Tibial artery (tissue), 4 donors: ENCODE measurements around the gene SLC12A3.

ENCODE experiments used
- DNase-seq, 2 donors: peaks; one replicate each; pipeline ENCODE4 v3.0.0-alpha.2; 2019
- H3K27ac ChIP-seq, 2 donors: fragments of 200-600 bp; sonication (generic) in 1 of 2; 1 replicate in 1 of 2; 2 replicates in 1 of 2; pipeline ENCODE4 v1.5.1; 2018 to 2019; ENCODE audit warnings: mild to moderate bottlenecking in 1 of 2
- H3K27me3 ChIP-seq, 2 donors: fragments of 200-600 bp; sonication (generic) in 1 of 2; one replicate each; pipeline versions ENCODE4 v1.5.1 to v1.6.0; 2016 to 2019
- H3K36me3 ChIP-seq, 3 donors: fragments of 200-600 bp; sonication (generic) in 2 of 3; one replicate each; pipeline ENCODE4 v1.5.1; 2016 to 2019; ENCODE audit warnings: mild to moderate bottlenecking in 2 of 3
- H3K4me1 ChIP-seq, 4 donors: fragments of 200-600 bp; sonication (generic) in 2 of 4; 1 replicate in 3 of 4; 2 replicates in 1 of 4; pipeline ENCODE4 v1.5.1; 2016 to 2019
- H3K4me3 ChIP-seq, 2 donors: fragments of 200-600 bp; sonication (generic) in 1 of 2; 1 replicate in 1 of 2; 2 replicates in 1 of 2; pipeline ENCODE4 v1.5.1; 2018 to 2019; ENCODE audit warnings: mild to moderate bottlenecking in 2 of 2
- H3K9me3 ChIP-seq, 3 donors: fragments of 200-600 bp; sonication (generic) in 1 of 3; one replicate each; pipeline ENCODE4 v1.5.1; 2016 to 2019
- CTCF ChIP-seq, 2 experiments: fragments of 200-600 bp in 1 of 2; fragments of 450-650 bp in 1 of 2; IDR thresholded peaks; one replicate each; pipeline ENCODE4 v1.5.1; 2017 to 2019; ENCODE audit warnings: antibody characterized with exemption in 2 of 2, mild to moderate bottlenecking in 1 of 2, moderate library complexity in 1 of 2
- intact Hi-C: fragments of 100-400 bp; cut with DNase I; formaldehyde crosslinking; loops from one replicate; pipeline ENCODE4 v1.15.0; 2023; ENCODE audit warnings: low total_unique reads

Gene SLC12A3

GRCh38 chr16:56878282-56878854 lies 13.4 kb downstream of the SLC12A3 start:
- TF ChIP-seq CTCF (IDR thresholded peaks at IDR 0.05) = no peak
- intact Hi-C loops = no loop called here
- H3K27me3 ChIP-seq = no peaks in the 10 kb centered on the region
- H3K9me3 ChIP-seq = no peaks in the 10 kb centered on the region
- H3K36me3 ChIP-seq = no peaks in the 10 kb centered on the region
- no peak overlapping the region for H3K4me3 ChIP-seq
- DNase-seq = no peak
- no peaks in the 10 kb centered on the region for H3K4me1 ChIP-seq
- no peak overlapping the region for H3K27ac ChIP-seq

- no peaks in the 10 kb centered on the region for H3K4me1 ChIP-seq
- no peak for TF ChIP-seq CTCF (IDR thresholded peaks at IDR 0.05)
- no peak for DNase-seq
- H3K4me3 ChIP-seq = no peak overlapping the region
- no peaks in the 10 kb centered on the region for H3K27me3 ChIP-seq
- no peak overlapping the region for H3K27ac ChIP-seq
- H3K36me3 ChIP-seq = no peaks in the 10 kb centered on the region
- H3K9me3 ChIP-seq = no peaks in the 10 kb centered on the region
- intact Hi-C loops = no loop called here
Observed at GRCh38 chr16:56879276-56879675, 14.3 kb downstream of the SLC12A3 start.

- Histone ChIP-seq H3K4me3 (no peak overlapping the region), H3K27me3 (no peaks in the 10 kb centered on the region), H3K27ac (no peak overlapping the region), H3K9me3 (no peaks in the 10 kb centered on the region), H3K36me3 (no peaks in the 10 kb centered on the region), H3K4me1 (no peaks in the 10 kb centered on the region)
- intact Hi-C loops = no loop called here
- no peak for DNase-seq
- no peak for TF ChIP-seq CTCF (IDR thresholded peaks at IDR 0.05)
Observed at GRCh38 chr16:56880176-56880575, 15.2 kb downstream of the SLC12A3 start.

- H3K36me3 ChIP-seq = no peaks in the 10 kb centered on the region
- no peak for DNase-seq
- no peak for TF ChIP-seq CTCF (IDR thresholded peaks at IDR 0.05)
- no peak overlapping the region for H3K4me3 ChIP-seq
- no peaks in the 10 kb centered on the region for H3K4me1 ChIP-seq
- no peak overlapping the region for H3K27ac ChIP-seq
- H3K27me3 ChIP-seq = no peaks in the 10 kb centered on the region
- intact Hi-C loops = no loop called here
- no peaks in the 10 kb centered on the region for H3K9me3 ChIP-seq
Observed at GRCh38 chr16:56880685-56881084, 15.7 kb downstream of the SLC12A3 start.

- no peaks in the 10 kb centered on the region for H3K9me3 ChIP-seq
- no peak overlapping the region for H3K27ac ChIP-seq
- H3K4me3 ChIP-seq = no peak overlapping the region
- no peak for DNase-seq
- intact Hi-C loops = no loop called here
- no peaks in the 10 kb centered on the region for H3K36me3 ChIP-seq
- H3K4me1 ChIP-seq = no peaks in the 10 kb centered on the region
- TF ChIP-seq CTCF (IDR thresholded peaks at IDR 0.05) = no peak
- no peaks in the 10 kb centered on the region for H3K27me3 ChIP-seq
Observed at GRCh38 chr16:56882077-56882800, 17.2 kb downstream of the SLC12A3 start.
